OCI-LY1 (cell line): ENCODE measurements around the gene TYW1B.
"Not testable (repeated sequence)": the region's sequence is repeated elsewhere in the genome, so short reads cannot be mapped to it uniquely, and the experiment has no call there.

ENCODE experiments used
- CTCF ChIP-seq: fragments of 200-600 bp; sonication (generic), shearing (Covaris generic); IDR thresholded peaks from 2 replicates; pipeline ENCODE4 v1.5.1; 2017; ENCODE audit warnings: mild to moderate bottlenecking, antibody characterized with exemption, low read length, moderate library complexity, mixed read lengths
- EZH2 ChIP-seq: fragments of 200-600 bp; sonication (generic), shearing (Covaris generic); IDR thresholded peaks from 2 replicates; pipeline ENCODE4 v1.8.0; 2017; ENCODE audit warnings: borderline replicate concordance, mixed run types, mild to moderate bottlenecking, antibody characterized with exemption, low read length, moderate library complexity, mixed read lengths

- TF ChIP-seq CTCF, EZH2: not testable (repeated sequence)
These were observed 132.5 kb downstream of the TYW1B start for GRCh38 chr7:72695482-72695881.
